Fibroblast of the conjunctiva (primary cell): ENCODE data around the gene PLEKHF1.
"Not testable (repeated sequence)": the region's sequence is repeated elsewhere in the genome, so short reads cannot be mapped to it uniquely, and the experiment has no call there.

Source experiments
- DNase-seq: peaks from one replicate; pipeline ENCODE4 v3.0.0-alpha.2; 2010; ENCODE audit warnings: low read depth

Gene PLEKHF1

GRCh38 chr19:29700498-29700897 is 35.2 kb downstream of the PLEKHF1 start:
- DNase-seq: no peak

GRCh38 chr19:29702161-29702962 is 37.1 kb downstream of the PLEKHF1 start:
- DNase-seq: no peak

GRCh38 chr19:29702963-29703320 is 37.7 kb downstream of the PLEKHF1 start:
- DNase-seq: no peak

- DNase-seq: no peak
These were observed 39.6 kb downstream of the PLEKHF1 start for GRCh38 chr19:29704562-29705558.

- no peak for DNase-seq
These were observed 40.4 kb downstream of the PLEKHF1 start for GRCh38 chr19:29705706-29706105.

- no peak for DNase-seq
These were observed 41.4 kb downstream of the PLEKHF1 start for GRCh38 chr19:29706635-29707034.

GRCh38 chr19:29708554-29709439 is 43.5 kb downstream of the PLEKHF1 start:
- DNase-seq: no peak

GRCh38 chr19:29709440-29709798 is 44.2 kb downstream of the PLEKHF1 start:
- not testable (repeated sequence) for DNase-seq

GRCh38 chr19:29711584-29712132 is 46.4 kb downstream of the PLEKHF1 start:
- no peak for DNase-seq

GRCh38 chr19:29712744-29713516 is 47.7 kb downstream of the PLEKHF1 start:
- DNase-seq: no peak

- no peak for DNase-seq
These were observed 49.2 kb downstream of the PLEKHF1 start for GRCh38 chr19:29714371-29714952.

GRCh38 chr19:29714953-29715700 is 49.9 kb downstream of the PLEKHF1 start, which contains the start of gene C19orf12:
C19orf12 (minus strand) TSS chr19:29715261; CDS start chr19:29708413, 6,848 bp downstream.
- DNase-seq: no peak

GRCh38 chr19:29715701-29716581 is 50.7 kb downstream of the PLEKHF1 start:
- DNase-seq: no peak

- DNase-seq: no peak
These were observed 51.8 kb downstream of the PLEKHF1 start for GRCh38 chr19:29717051-29717450.

GRCh38 chr19:29724102-29724641 is 58.9 kb downstream of the PLEKHF1 start:
- no peak for DNase-seq

GRCh38 chr19:29724746-29725145 is 59.5 kb downstream of the PLEKHF1 start:
- no peak for DNase-seq
